Testis (tissue), 2 donors: Measurements from ENCODE around the gene MACO1.
"Not testable (repeated sequence)": the region's sequence is repeated elsewhere in the genome, so short reads cannot be mapped to it uniquely, and the experiment has no call there.

Source experiments
- CTCF ChIP-seq, 3 experiments: fragments of 450-650 bp in 2 of 3; fragments of 200-600 bp in 1 of 3; sonication (generic) in 1 of 3; IDR thresholded peaks; one replicate each; pipeline ENCODE4 v1.5.1; 2016 to 2019; ENCODE audit warnings: antibody characterized with exemption in 3 of 3, mild to moderate bottlenecking in 2 of 3, moderate library complexity in 1 of 3
- POLR2A ChIP-seq: fragments of 450-650 bp; IDR thresholded peaks from one replicate; pipeline ENCODE4 v1.6.1; 2017; ENCODE audit warnings: antibody characterized with exemption, mild to moderate bottlenecking, moderate library complexity

- TF ChIP-seq CTCF (IDR thresholded peaks at IDR 0.05); POLR2A: not testable (repeated sequence)
Observed at GRCh38 chr1:25412872-25413623, 17.6 kb upstream of the MACO1 start.
